ENCODE results near the gene RAB7B. TPM values are rescaled to one million over a fixed set of nuclear protein-coding genes. Genes with fewer than 3 reads are reported as not detected.

The RAB7B gene
- total and polyA plus RNA-seq, 2 donors (not counting 1 experiment from before 2014, with no cell fraction given): 9.1 to 15.5 TPM

GRCh38 chr1:205988585-205988995, 14.6 kb downstream of the RAB7B start:
- no peak for TF ChIP-seq EZH2 (IDR thresholded peaks at IDR 0.05; ENCODE audit: low read length, missing control alignments)
- TF ChIP-seq, protein P1, sequence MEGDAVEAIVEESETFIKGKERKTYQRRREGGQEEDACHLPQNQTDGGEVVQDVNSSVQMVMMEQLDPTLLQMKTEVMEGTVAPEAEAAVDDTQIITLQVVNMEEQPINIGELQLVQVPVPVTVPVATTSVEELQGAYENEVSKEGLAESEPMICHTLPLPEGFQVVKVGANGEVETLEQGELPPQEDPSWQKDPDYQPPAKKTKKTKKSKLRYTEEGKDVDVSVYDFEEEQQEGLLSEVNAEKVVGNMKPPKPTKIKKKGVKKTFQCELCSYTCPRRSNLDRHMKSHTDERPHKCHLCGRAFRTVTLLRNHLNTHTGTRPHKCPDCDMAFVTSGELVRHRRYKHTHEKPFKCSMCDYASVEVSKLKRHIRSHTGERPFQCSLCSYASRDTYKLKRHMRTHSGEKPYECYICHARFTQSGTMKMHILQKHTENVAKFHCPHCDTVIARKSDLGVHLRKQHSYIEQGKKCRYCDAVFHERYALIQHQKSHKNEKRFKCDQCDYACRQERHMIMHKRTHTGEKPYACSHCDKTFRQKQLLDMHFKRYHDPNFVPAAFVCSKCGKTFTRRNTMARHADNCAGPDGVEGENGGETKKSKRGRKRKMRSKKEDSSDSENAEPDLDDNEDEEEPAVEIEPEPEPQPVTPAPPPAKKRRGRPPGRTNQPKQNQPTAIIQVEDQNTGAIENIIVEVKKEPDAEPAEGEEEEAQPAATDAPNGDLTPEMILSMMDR (conservative IDR thresholded peaks at IDR 0.05 in 1 of 2, IDR thresholded peaks at IDR 0.05 in 1 of 2; ENCODE audit: low read depth in 1 of 2, low read length in 2 of 2): no peak
- Histone ChIP-seq H2AFZ (ENCODE audit: low read length) (no peak overlapping the region), H3K9ac (ENCODE audit: insufficient read depth, low read length) (no peak overlapping the region), H4K20me1 (ENCODE audit: control insufficient read depth, extremely low read depth, insufficient read depth, low read length) (no peaks in the 10 kb centered on the region), H3K4me1 (ENCODE audit: control insufficient read depth, extremely low read depth, insufficient read depth, low read length) (peaks cover 2% of the 10 kb centered on the region), H3K9me3 (ENCODE audit: control insufficient read depth, insufficient read depth, low read depth, low read length) (no peaks in the 10 kb centered on the region), H3K4me3 (replicated peaks in 1 of 4; ENCODE audit: control extremely low read depth in 1 of 4, insufficient read depth in 1 of 4, low read depth in 3 of 4, low read length in 4 of 4) (no peak overlapping the region), H3K4me2 (ENCODE audit: extremely low read depth, insufficient read depth, low read length) (no peak overlapping the region), H3K79me2 (ENCODE audit: control insufficient read depth, insufficient read depth, low read length) (no peaks in the 10 kb centered on the region), H3K36me3 (ENCODE audit: control insufficient read depth, insufficient read depth, low read length) (no peaks in the 10 kb centered on the region), H3K27ac (ENCODE audit: insufficient read depth, low read length) (no peak overlapping the region), H3K27me3 (ENCODE audit: control insufficient read depth, insufficient read depth, low read length) (no peaks in the 10 kb centered on the region)
- DNase-seq (ENCODE audit: low read depth in 2 of 2): no peak

DNA sequence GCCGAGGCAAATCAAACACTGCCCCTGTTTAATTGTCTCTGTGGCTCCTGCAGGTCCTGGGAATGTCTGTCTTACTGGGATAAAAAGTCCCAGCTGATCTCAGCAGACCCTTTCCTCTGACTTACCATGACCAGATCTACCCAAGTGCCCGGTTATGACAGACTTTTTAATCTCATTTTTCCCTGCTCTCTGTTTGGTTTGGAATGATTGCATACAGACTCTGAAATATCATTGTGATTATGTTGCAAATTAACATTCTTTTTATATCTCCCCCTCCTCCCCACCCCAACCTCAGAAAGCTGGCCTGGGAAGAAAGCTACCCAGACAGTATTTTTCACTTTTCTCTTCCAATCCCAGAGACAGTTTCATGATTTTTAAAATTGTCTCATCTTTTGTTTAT, 16.3 kb downstream of the RAB7B start:
- DNase-seq (ENCODE audit: low read depth in 2 of 2): peak in 1 of 2 donors; percentile 38
- Histone ChIP-seq H3K9ac (ENCODE audit: insufficient read depth, low read length) (no peak overlapping the region), H3K36me3 (ENCODE audit: control insufficient read depth, insufficient read depth, low read length) (no peaks in the 10 kb centered on the region), H3K27me3 (ENCODE audit: control insufficient read depth, insufficient read depth, low read length) (no peaks in the 10 kb centered on the region), H3K4me2 (ENCODE audit: extremely low read depth, insufficient read depth, low read length) (no peak overlapping the region), H4K20me1 (ENCODE audit: control insufficient read depth, extremely low read depth, insufficient read depth, low read length) (no peaks in the 10 kb centered on the region), H3K4me1 (ENCODE audit: control insufficient read depth, extremely low read depth, insufficient read depth, low read length) (peaks cover 2% of the 10 kb centered on the region), H3K4me3 (replicated peaks in 1 of 4; ENCODE audit: control extremely low read depth in 1 of 4, insufficient read depth in 1 of 4, low read depth in 3 of 4, low read length in 4 of 4) (no peak overlapping the region), H2AFZ (ENCODE audit: low read length) (no peak overlapping the region), H3K27ac (ENCODE audit: insufficient read depth, low read length) (no peak overlapping the region), H3K79me2 (ENCODE audit: control insufficient read depth, insufficient read depth, low read length) (no peaks in the 10 kb centered on the region), H3K9me3 (ENCODE audit: control insufficient read depth, insufficient read depth, low read depth, low read length) (no peaks in the 10 kb centered on the region)
- no peak for TF ChIP-seq EZH2 (IDR thresholded peaks at IDR 0.05; ENCODE audit: low read length, missing control alignments)
- TF ChIP-seq, protein P1 (conservative IDR thresholded peaks at IDR 0.05 in 1 of 2, IDR thresholded peaks at IDR 0.05 in 1 of 2; ENCODE audit: low read depth in 1 of 2, low read length in 2 of 2): no peak

- Histone ChIP-seq H3K27ac (ENCODE audit: insufficient read depth, low read length) (no peak overlapping the region), H3K36me3 (ENCODE audit: control insufficient read depth, insufficient read depth, low read length) (no peaks in the 10 kb centered on the region), H3K9ac (ENCODE audit: insufficient read depth, low read length) (no peak overlapping the region), H3K27me3 (ENCODE audit: control insufficient read depth, insufficient read depth, low read length) (no peaks in the 10 kb centered on the region), H3K79me2 (ENCODE audit: control insufficient read depth, insufficient read depth, low read length) (no peaks in the 10 kb centered on the region), H4K20me1 (ENCODE audit: control insufficient read depth, extremely low read depth, insufficient read depth, low read length) (no peaks in the 10 kb centered on the region), H3K4me2 (ENCODE audit: extremely low read depth, insufficient read depth, low read length) (no peak overlapping the region), H3K4me3 (replicated peaks in 1 of 4; ENCODE audit: control extremely low read depth in 1 of 4, insufficient read depth in 1 of 4, low read depth in 3 of 4, low read length in 4 of 4) (no peak overlapping the region), H3K9me3 (ENCODE audit: control insufficient read depth, insufficient read depth, low read depth, low read length) (no peaks in the 10 kb centered on the region), H3K4me1 (ENCODE audit: control insufficient read depth, extremely low read depth, insufficient read depth, low read length) (peaks cover under 1% of the 10 kb centered on the region), H2AFZ (ENCODE audit: low read length) (no peak overlapping the region)
- DNase-seq (ENCODE audit: low read depth in 2 of 2): no peak
- no peak for TF ChIP-seq EZH2 (IDR thresholded peaks at IDR 0.05; ENCODE audit: low read length, missing control alignments)
- TF ChIP-seq, protein P1 (conservative IDR thresholded peaks at IDR 0.05 in 1 of 2, IDR thresholded peaks at IDR 0.05 in 1 of 2; ENCODE audit: low read depth in 1 of 2, low read length in 2 of 2): no peak
These were observed 16.9 kb downstream of the RAB7B start for GRCh38 chr1:205986292-205986691.
